Left colon (tissue), 2 donors: ENCODE results near the gene NAT14. TPM values are rescaled to one million over a fixed set of nuclear protein-coding genes. Genes with fewer than 3 reads are reported as not detected.
"Not testable (repeated sequence)": the region's sequence is repeated elsewhere in the genome, so short reads cannot be mapped to it uniquely, and the experiment has no call there.

Experiments
- ATAC-seq: fragments of 200-7000 bp; cut with Tn5 transposase; one replicate; pipeline ENCODE4 v1.9.1; 2020; ENCODE audit warnings: mild to moderate bottlenecking, moderate library complexity
- DNase-seq, 2 donors: peaks; one replicate each; pipeline ENCODE4 v3.0.0-alpha.2; 2020
- intact Hi-C, 2 donors: fragments of 100-400 bp; cut with DNase I in 1 of 2; cut with micrococcal nuclease in 1 of 2; formaldehyde crosslinking; loops; one replicate each; pipeline versions ENCODE4 v1.11.2 to v1.14.0; 2022; cut with DNase I, micrococcal nuclease
- long read RNA-seq: library from polyadenylated mRNA; unstranded; transcript quantifications from one replicate; pipeline ENCODE4 v2.0.0, GENCODE V29; 2021
- total RNA-seq, 2 donors: library from RNA; stranded (reverse); fragmentation: NEBNext Ultra II Directional; extraction: Animal tissue kit (Norgen Biotek cat#: 25700); gene quantifications; one replicate each; pipeline ENCODE4 v1.2.1, GENCODE V29; 2021
- donor health status: DM: no; HTN: no; CAD: no.
- donor health status: DM: yes; HTN: yes; CAD: no.

NAT14 gene, protein sequence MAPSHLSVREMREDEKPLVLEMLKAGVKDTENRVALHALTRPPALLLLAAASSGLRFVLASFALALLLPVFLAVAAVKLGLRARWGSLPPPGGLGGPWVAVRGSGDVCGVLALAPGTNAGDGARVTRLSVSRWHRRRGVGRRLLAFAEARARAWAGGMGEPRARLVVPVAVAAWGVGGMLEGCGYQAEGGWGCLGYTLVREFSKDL
- 1 to 10 TPM; 4.0 to 4.8 TPM for total RNA-seq
- long read RNA-seq, partial matches to known transcripts = 0 of 3 reads
- long read RNA-seq, other reads (novel, unspliced or antisense) = 3 of 3 reads

GRCh38 chr19:55484593-55485438 lies at the start of gene NAT14:
Gene NAT14 (plus strand): TSS chr19:55485188. CDS start chr19:55485709, 521 bp downstream.
- intact Hi-C loops = no loop called here
- peak; percentile 61 for ATAC-seq
- peak; percentile 35 to 54 for DNase-seq

DNA sequence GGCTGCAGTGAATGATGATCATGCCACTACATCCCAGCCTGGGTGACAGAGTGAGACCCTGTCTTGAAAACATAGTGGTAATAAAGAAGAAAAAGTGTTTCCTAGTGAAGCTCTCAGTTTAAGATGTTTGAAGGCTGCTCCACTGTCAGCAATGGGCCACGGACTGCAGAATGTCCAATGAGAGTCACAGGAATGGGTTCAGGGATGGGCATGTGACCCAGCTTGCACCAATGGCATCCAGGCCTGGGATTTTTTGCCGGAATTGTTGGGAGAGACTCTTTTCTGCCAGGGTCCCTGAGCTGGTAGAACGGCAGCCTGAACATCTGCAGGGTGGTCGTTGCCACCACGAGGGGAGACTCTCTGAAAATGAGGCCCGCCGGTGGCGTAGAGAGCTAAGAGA lies 48.1 kb upstream of the NAT14 start:
- no peak for DNase-seq
- intact Hi-C loops = no loop called here
- no peak for ATAC-seq

DNA sequence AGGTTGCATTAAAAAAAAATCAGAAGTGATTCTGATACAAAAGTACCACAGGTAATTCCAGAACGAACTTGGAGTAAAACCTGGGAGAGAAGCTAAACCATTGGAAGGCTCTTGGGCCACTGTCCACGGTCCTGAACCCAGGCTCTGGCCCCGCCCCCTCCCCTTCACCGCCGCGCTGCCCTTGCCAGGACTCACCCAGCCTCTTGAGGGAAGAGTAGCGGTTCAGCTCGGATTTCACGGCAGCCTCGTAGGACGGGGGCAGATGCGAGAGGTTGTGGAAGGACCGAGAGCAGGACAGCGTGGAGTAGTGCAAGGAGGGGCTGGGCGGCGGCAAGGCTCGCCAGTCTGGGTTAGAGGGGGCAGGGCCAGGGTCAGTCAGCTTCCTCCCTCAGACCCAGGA lies 47.6 kb upstream of the NAT14 start:
- DNase-seq (peak in 1 of 2 donors; percentile 63), ATAC-seq (peak; percentile 91)
- intact Hi-C loops = no loop called here

- DNase-seq (no peak), ATAC-seq (no peak)
- intact Hi-C loops = no loop called here
Measured at GRCh38 chr19:55439052-55439451, 45.9 kb upstream of the NAT14 start.

DNA sequence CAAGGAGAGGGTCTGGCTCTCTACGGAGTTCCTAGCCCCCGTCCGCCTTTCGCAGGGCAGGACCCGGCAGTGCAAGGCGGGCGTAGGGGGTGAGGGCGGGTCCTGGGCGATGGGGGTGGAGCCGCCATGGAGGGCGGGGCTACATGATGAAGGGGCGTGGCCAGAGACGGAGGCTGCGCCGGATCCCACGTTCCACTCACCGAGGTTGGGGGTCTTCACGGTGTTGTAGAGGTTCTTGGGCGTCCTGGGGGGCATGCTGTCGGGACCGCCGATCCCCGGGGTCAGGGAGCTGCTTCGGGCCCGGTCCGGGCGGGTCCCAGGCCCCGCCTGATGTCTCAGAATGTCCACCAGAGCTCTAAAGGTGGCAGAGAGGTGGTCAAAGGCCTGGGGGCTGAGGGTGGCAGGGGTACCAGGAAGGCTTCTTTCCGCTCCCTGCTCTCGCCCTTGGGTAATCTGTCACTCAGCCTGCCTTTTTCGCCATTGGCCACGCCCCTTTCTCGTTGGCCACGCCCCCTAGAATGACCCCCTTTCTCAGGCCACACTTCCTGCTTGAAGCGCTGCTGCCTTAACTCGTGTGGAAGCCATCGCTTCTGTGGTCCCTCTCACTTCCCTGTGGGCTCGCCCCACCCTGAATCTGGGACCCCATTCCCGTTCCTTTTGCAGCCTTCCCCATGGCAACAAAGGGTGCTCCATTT lies 44.4 kb upstream of the NAT14 start:
- intact Hi-C loops = no loop called here
- no peak for DNase-seq
- ATAC-seq = no peak

DNA sequence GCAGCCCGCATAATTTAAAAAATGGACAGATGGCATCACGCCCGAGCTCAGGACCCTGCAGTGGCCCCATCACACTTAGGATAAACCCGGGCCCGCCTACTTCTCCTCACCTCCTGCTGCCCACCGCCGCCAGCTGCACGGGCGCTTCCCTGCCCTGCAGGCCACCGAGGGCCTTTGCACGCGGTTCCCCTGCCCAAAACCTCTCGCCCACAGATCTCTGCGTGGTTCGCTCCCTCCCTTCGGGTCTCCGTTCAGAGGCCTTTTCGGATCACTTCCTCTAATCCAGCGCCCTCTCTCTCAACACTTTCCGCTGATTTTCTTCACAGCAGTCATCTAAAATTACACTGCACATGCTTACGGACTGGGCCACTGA lies 43.7 kb upstream of the NAT14 start:
- intact Hi-C loops = no loop called here
- no peak for ATAC-seq

DNA sequence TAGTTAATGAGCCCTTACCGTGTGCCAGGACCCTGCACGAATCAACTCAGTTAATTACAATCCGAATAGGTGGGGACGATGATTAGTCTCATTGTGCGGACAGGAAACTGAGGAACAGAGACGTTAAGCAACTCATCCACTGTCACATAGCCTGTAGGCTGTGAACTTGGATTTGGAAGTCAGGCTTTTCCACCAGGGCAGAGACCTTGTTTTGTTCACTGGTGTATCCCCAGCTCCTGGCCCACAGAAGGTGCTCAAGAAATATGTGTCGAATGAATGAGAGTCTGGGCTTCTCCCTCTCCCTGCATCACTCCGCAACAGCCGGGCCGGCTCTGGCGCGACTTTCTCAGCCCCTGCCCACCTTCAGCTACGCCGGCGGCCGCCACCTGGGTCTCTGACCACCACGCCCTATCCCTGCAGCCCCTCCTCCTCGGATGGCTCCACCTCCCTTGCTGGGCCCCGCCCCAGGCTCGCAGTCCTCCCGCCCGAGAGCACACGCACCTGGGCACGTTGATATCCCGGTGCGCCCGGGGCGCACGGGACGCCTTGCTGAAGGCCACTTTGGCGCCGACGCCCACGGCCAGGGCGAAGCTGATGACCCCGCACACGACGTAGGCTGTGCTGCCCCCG lies 43.2 kb upstream of the NAT14 start:
- intact Hi-C loops = no loop called here
- ATAC-seq = peak; percentile 59
- peak in 1 of 2 donors; percentile 35 for DNase-seq

More for the DNA sequence above, 43.7 kb upstream of the NAT14 start:
- DNase-seq = no peak

DNA sequence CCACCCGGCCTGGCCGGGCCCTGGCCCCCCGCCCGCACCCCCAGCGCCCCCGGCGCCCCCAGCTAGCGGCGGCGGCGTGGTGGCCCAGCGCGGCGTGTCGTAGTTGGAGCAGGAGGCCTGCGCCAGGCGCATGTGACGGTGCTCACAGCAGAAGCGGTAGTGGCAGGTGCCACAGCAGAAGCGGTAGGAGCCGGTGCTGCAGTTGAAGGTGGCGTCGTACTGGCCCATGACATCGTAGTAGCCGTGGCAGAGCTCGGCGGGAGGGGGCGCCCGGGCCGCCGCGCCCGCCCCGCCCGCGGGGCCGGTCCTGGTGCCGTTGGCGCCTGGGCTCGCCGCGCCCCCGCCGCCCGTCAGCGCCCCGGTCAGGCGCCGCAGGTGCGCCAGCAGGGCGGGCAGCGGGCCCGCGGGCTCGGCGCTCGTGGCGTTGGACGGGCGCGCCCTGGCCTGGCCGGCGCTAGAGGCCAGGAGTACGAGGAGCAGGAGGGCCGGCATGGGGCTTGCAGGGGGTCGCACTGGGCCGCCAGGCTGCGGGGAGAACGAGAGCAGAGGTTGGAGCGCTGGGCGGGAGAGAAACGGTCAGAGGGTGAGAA lies 42.5 kb upstream of the NAT14 start:
- intact Hi-C loops = no loop called here
- ATAC-seq (peak; percentile 33), DNase-seq (no peak)

GRCh38 chr19:55443045-55443823 lies 41.8 kb upstream of the NAT14 start, which contains the start of gene SHISA7:
Gene SHISA7 (minus strand): TSS chr19:55443300. CDS start chr19:55442863, 437 bp downstream.
- DNase-seq (no peak), ATAC-seq (no peak)
- intact Hi-C loops = no loop called here

- intact Hi-C loops = no loop called here
- DNase-seq (no peak), ATAC-seq (no peak)
Measured at GRCh38 chr19:55443824-55444480, 41.0 kb upstream of the NAT14 start.

DNA sequence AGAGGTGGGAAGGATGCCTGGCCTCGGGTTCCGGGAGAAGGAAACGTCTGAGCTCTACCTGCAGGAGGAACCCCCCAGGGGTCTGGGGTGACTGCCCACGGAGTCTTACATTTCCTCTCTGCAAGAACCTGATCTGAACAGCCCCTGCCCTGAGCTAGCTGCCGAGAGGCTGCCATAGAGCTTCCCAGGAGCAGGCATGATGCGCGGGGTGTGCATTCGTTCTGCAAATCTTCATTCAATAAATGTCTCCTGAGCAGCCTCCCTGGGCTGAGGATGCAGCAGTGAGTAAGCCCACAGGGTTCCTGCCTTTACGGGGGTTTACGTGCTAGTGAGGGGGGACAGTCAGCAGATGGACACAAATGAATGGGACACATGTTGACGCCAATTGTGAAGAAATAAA lies 40.3 kb upstream of the NAT14 start:
- DNase-seq (no peak), ATAC-seq (no peak)
- intact Hi-C loops = no loop called here

GRCh38 chr19:55446060-55446459 lies 38.9 kb upstream of the NAT14 start:
- intact Hi-C loops = no loop called here
- ATAC-seq (no peak), DNase-seq (no peak)

DNA sequence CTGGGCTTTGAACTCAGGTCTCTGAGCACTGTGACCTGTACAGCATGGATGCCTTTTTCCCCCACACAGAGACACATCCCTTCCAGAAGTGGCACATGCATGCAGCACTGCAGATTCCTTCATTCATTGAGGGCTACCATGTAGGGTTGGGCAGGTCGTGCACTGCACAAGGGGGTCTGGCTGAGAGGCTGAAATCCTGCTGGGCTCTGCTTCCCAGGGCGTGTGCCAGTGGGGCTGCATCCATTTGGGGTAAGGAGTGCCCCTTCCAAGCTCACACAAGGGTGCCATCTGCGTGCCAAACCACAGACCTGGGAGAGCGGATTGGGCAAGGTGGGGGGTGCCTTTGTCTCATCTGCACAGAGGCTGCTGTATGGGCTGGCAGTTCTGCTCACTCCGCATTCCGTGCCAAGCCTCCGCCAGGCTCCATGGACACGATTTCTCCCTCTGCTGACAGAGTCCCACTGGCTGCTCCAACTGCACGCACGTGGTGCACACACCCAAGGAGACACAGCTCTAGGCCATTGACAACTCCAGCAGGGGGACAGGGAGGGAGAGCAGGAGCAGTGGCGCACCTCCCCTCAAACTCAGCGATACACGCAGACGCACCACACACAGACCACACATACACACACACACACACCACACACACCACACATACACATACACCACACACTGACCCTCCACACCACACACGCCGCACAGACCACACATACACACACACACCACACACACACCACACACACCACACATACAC lies 37.4 kb upstream of the NAT14 start:
- ATAC-seq = peak; percentile 28
- intact Hi-C loops = no loop called here

GRCh38 chr19:55448175-55448490 lies 36.9 kb upstream of the NAT14 start:
- intact Hi-C loops, DNase-seq, ATAC-seq: not testable (repeated sequence)

More for the DNA sequence above, 37.4 kb upstream of the NAT14 start:
- no peak for DNase-seq

DNA sequence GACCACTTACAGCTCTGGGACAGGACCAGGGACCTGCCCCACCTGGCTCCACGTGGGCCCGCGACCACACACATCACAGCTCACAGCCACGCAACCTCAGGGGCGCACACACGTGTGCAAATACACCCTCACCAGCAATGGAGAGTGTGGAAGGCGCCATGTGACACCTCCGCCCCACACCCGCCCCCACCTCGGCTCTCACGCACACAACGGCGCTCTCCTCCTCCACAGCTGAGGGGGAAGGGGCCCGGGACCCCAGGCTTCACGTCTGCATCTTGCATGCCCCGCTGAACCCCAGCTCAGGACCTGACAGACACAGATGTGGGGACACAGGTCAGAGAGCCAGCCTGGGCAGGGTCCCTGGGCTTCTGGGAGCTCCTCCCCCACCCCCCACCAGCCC lies 35.5 kb upstream of the NAT14 start:
- intact Hi-C loops = no loop called here
- ATAC-seq = no peak
- DNase-seq = no peak

GRCh38 chr19:55451163-55451964 lies 33.6 kb upstream of the NAT14 start:
- DNase-seq (no peak), ATAC-seq (peak; percentile 13)
- intact Hi-C loops = no loop called here
